Measurements from ENCODE around the gene B2M.
"Not testable (repeated sequence)": the region's sequence is repeated elsewhere in the genome, so short reads cannot be mapped to it uniquely, and the experiment has no call there.

GRCh38 chr15:44689318-44689717 is 22.0 kb upstream of the B2M start:
- TF ChIP-seq, protein P1, sequence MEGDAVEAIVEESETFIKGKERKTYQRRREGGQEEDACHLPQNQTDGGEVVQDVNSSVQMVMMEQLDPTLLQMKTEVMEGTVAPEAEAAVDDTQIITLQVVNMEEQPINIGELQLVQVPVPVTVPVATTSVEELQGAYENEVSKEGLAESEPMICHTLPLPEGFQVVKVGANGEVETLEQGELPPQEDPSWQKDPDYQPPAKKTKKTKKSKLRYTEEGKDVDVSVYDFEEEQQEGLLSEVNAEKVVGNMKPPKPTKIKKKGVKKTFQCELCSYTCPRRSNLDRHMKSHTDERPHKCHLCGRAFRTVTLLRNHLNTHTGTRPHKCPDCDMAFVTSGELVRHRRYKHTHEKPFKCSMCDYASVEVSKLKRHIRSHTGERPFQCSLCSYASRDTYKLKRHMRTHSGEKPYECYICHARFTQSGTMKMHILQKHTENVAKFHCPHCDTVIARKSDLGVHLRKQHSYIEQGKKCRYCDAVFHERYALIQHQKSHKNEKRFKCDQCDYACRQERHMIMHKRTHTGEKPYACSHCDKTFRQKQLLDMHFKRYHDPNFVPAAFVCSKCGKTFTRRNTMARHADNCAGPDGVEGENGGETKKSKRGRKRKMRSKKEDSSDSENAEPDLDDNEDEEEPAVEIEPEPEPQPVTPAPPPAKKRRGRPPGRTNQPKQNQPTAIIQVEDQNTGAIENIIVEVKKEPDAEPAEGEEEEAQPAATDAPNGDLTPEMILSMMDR (CRISPR knock-in tag; IDR thresholded peaks at IDR 0.05) = not testable (repeated sequence)
- TF ChIP-seq POLR2AphosphoS5 (IDR thresholded peaks at IDR 0.05; ENCODE audit: low read depth, low read length); THRA (CRISPR knock-in tag; IDR thresholded peaks at IDR 0.05; ENCODE audit: borderline replicate concordance); HMG20A (CRISPR knock-in tag; IDR thresholded peaks at IDR 0.05; ENCODE audit: borderline replicate concordance); TAF1 (CRISPR knock-in tag; IDR thresholded peaks at IDR 0.05); FOXJ3 (CRISPR knock-in tag; IDR thresholded peaks at IDR 0.05; ENCODE audit: borderline replicate concordance); BATF2 (CRISPR knock-in tag; IDR thresholded peaks at IDR 0.05); CREB1 (IDR thresholded peaks at IDR 0.05); CREB1 (CRISPR knock-in tag; IDR thresholded peaks at IDR 0.05); CHD2 (IDR thresholded peaks at IDR 0.05; ENCODE audit: low read depth, low read length); PHB2 (IDR thresholded peaks at IDR 0.05; ENCODE audit: partially characterized antibody); ESRRA (CRISPR knock-in tag; IDR thresholded peaks at IDR 0.05; ENCODE audit: low read depth); E2F5 (CRISPR knock-in tag; conservative IDR thresholded peaks at IDR 0.05): not testable (repeated sequence)
- TF ChIP-seq, protein P2, sequence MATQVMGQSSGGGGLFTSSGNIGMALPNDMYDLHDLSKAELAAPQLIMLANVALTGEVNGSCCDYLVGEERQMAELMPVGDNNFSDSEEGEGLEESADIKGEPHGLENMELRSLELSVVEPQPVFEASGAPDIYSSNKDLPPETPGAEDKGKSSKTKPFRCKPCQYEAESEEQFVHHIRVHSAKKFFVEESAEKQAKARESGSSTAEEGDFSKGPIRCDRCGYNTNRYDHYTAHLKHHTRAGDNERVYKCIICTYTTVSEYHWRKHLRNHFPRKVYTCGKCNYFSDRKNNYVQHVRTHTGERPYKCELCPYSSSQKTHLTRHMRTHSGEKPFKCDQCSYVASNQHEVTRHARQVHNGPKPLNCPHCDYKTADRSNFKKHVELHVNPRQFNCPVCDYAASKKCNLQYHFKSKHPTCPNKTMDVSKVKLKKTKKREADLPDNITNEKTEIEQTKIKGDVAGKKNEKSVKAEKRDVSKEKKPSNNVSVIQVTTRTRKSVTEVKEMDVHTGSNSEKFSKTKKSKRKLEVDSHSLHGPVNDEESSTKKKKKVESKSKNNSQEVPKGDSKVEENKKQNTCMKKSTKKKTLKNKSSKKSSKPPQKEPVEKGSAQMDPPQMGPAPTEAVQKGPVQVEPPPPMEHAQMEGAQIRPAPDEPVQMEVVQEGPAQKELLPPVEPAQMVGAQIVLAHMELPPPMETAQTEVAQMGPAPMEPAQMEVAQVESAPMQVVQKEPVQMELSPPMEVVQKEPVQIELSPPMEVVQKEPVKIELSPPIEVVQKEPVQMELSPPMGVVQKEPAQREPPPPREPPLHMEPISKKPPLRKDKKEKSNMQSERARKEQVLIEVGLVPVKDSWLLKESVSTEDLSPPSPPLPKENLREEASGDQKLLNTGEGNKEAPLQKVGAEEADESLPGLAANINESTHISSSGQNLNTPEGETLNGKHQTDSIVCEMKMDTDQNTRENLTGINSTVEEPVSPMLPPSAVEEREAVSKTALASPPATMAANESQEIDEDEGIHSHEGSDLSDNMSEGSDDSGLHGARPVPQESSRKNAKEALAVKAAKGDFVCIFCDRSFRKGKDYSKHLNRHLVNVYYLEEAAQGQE (IDR thresholded peaks at IDR 0.05; ENCODE audit: borderline replicate concordance in 1 of 2, low read depth in 1 of 2, low read length in 2 of 2) = not testable (repeated sequence)
